HuH-7.5 (cell line): ENCODE data around the gene ECI1.
"Not testable (repeated sequence)": the region's sequence is repeated elsewhere in the genome, so short reads cannot be mapped to it uniquely, and the experiment has no call there.

ENCODE experiments used
- DNase-seq: peaks from one replicate; pipeline ENCODE4 v3.0.0; 2011; ENCODE audit warnings: low spot score

The ECI1 gene

GRCh38 chr16:2253293-2253692, 1.9 kb upstream of the ECI1 start:
- no peak for DNase-seq

DNA sequence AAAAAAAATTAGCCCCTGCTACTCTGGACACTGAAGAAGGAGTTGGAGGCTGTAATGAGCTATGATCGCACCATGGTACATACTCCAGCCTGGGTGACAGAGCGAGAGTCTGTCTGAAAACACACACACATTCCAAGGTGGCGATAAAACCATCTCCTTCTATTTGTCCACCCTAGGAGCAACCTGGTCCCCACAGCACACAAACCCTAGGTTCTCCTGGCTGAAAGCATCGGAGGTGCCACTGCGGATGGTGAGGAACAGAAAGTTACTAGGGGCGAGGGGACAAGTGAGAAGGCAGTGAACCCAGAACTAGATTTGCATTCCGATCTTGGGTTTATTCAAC, 1.4 kb upstream of the ECI1 start:
- no peak for DNase-seq

DNA sequence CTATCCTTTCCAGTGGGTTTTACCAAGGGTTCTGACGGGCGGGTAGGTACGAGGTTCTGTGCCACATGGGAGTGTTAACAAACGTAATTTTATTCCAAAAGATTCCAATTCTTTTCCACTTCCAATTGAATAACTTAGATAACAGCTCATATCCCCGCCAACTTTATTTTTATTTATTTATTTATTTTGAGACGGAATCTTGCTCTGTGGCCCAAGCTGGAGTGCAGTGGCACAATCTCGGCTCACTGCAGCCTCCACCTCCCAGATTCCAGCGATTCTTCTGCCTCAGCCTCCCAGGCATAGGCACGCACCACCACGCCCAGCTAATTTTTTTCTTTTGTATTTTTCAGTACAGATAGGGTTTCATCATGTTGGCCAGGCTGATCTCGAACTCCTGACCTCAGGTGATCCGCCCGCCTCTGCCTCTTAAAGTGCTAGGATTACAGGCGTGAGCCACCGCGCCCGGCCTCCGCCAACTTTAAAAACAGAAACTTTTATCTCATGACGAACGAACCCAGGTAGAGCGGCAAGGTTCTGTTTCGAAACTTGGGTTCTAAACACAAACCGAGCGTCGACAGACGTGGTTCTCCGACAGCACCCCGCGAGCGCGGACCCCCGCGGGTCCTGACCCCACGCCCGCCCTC, 613 bp downstream of the ECI1 start:
- DNase-seq: no peak

DNA sequence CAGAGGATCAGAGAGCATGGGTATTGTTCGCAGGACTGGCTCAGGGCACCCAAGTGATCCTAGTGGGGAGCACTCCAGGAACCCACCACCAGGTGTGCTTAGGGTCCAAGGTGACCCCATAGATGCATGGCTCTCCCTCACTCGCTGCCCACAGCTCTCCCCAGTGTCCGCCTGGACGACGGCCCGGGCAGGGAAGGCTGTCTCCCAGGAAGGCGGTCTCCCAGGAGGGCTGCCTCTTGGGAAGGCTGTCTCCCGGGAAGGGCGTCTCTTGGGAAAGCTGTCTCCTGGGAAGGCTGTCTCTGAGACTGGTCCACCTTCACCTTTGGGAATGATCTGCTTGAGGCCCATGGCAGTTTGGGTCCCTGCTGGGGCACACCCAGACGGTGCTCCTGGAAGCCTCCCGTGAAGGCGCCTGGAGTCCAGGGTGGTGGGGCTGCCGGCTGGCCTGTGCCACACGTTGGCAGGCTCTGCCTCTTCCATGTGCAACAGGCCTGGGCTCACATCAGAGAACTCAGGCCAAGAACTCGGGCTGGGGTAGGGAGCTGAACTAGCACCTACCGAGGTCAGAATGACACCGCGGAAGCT, 5.0 kb downstream of the ECI1 start:
- no peak for DNase-seq

GRCh38 chr16:2244926-2245795, 6.2 kb downstream of the ECI1 start:
- DNase-seq: no peak

DNA sequence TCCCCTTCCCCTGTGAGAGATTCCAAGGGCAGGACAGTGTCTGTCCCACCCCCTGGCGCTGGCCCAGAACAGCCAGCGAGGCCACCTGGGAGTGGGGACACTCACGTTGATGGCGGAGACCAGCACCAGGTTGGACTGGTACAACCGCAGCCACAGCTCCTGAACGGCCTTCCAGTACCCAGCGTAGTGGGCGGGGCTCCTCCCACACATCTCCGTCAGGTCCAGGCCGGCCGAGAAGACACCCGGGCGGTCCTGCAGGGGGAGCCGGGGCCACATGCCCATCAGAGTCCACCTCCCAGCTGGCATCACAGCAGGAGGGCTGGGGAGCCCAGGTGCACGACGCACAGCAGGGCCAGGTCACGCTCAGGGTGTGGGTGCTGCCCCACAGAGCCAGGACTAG, 7.1 kb downstream of the ECI1 start:
- DNase-seq: no peak

- no peak for DNase-seq
Observed at GRCh38 chr16:2243781-2244180, 7.6 kb downstream of the ECI1 start.

DNA sequence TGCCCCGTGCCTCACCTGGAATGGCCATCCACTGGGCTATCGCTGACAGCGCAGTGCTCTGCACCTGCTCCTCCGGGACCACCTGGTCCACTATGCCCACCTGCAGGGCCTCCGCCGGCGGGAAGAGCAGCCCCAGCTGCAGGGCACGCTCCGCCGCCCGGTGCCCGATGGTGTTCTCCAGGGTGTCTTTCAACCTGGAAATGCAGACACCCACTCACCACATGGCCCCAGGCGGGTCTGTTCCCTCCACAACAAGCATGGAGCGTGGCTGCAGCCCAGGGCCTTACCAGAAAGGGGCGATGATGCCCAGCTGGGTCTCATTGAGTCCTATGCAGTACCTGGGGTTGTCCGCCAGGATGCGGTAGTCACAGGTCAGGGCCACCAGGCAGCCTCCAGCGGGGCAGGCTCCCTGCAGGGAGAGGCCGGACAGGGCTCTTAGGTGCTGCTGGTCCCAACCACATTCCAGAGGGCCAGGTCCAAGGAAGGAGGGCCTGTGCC, 8.3 kb downstream of the ECI1 start:
- DNase-seq: no peak

DNA sequence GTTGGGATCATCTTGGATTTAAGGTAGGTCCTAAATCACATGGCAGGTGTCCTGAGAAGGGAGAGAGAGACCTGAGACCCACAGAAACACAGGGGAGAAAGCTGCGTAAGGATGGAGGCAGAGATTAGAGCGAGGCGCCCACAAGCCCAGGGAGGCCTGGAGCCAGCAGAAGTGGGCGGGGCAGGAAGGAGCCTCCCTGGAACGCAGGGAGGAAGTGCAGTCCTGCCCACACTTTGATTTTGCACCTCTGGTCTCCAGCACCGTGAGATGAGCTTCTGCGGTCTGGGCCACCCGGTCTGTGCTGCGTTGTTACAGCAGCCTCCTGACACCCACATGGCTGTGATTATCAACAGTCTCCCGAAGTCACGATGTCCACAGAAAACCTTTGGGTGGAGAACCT, 8.8 kb downstream of the ECI1 start:
- no peak for DNase-seq

- not testable (repeated sequence) for DNase-seq
Observed at GRCh38 chr16:2240331-2240730, 11.1 kb downstream of the ECI1 start.

- DNase-seq: no peak
Observed at GRCh38 chr16:2238838-2239675, 12.3 kb downstream of the ECI1 start.

- DNase-seq: no peak
Observed at GRCh38 chr16:2238150-2238837, 13.1 kb downstream of the ECI1 start.

DNA sequence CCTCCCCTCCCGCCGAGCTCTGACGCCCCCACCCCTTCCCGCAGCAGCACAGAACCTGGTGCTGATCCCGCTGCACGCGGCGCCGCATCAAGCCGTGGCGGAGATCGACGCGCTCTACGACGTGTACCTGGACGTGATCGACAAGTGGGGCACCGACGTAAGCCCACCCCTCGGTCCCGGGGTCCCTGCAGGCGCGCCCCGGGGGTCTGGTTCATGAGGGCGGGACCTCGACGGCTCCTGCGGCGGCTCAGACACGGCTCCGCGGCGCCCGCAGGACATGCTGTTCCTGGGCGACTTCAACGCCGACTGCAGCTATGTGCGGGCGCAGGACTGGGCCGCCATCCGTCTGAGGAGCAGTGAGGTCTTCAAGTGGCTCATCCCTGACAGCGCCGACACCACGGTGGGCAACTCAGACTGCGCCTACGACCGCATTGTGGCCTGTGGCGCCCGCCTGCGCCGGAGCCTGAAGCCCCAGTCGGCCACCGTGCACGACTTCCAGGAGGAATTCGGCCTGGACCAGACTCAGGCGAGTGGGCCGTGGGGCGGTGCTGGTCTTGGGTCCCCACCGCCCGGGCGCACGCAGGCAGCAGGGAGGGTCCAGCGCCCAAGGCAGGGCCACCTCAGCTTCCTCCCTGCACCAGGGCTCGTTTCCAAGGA, 13.8 kb downstream of the ECI1 start:
- no peak for DNase-seq

- DNase-seq: no peak
Observed at GRCh38 chr16:2237102-2237482, 14.3 kb downstream of the ECI1 start.

DNA sequence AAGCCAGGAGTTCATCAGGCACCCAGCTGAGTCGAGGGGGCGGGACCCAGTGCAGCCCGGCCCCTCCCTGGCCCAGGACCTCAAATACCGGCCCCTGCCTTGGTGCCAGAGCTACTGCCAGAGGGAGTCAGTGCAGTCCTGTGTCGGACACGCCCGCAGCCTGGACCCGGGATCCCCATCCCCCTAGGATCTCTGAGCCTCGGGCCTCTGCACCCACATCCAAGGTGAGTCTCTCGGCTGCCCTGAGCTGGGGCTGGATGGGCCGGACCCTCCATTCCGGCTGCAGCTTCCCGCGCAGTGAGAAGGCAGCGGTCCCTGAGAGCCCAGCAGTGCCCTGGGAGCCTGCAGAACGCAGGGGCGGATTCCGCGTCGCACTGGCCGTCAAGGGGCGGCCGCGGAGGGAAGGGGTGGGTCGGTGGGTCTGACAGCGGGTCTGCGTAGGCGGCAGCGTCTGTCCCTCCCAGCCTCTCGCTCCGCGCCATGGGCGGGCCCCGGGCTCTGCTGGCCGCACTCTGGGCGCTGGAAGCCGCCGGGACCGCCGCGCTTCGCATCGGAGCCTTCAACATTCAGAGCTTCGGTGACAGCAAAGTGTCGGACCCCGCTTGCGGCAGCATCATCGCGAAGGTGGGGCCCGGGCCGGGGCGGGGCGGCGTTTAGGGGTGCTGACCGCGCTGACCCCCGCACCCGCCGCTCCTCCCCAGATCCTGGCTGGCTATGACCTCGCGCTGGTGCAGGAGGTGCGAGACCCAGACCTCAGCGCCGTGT, 14.9 kb downstream of the ECI1 start, which contains the start of gene DNASE1L2:
TSS of gene DNASE1L2 (plus strand) at position 108 of the 765 bp plus-strand sequence. CDS start at position 481, 373 bp downstream.
- DNase-seq: no peak

GRCh38 chr16:2235695-2236336, 15.6 kb downstream of the ECI1 start:
- no peak for DNase-seq

DNA sequence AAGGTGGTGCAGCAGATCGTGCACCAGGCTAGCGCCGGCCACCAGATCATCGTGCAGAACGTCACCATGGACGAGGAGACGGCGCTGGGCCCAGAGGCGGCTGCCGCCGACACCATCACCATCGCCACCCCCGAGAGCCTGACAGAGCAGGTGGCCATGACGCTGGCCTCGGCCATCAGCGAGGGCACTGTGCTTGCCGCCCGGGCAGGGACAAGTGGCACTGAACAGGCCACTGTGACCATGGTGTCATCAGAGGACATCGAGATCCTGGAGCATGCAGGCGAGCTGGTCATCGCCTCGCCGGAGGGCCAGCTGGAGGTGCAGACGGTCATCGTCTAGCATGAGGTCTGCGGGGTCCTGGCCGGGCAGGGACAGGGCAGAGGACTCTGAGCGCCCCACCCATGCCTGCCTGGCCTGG, 16.1 kb downstream of the ECI1 start:
- no peak for DNase-seq

DNA sequence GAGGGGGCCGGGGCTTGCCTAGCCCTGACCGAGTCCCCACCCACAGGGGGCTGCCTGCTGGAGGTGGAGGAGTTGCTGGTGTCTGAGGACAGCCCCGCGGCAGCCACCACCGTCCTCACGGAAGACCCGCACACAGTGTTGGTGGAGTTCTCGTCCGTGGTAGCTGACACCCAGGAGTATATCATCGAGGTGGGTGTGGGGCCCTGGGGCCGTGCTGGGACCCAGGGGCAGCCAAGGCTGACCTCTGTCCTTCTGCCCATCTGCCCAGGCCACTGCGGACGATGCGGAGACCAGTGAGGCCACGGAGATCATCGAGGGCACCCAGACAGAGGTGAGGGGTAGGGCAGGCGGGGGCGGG, 16.6 kb downstream of the ECI1 start:
- DNase-seq: no peak

GRCh38 chr16:2233872-2234812, 17.2 kb downstream of the ECI1 start:
- DNase-seq: no peak
